SK-N-SH (cell line): Measurements from ENCODE around the gene PWWP2B. TPM values are rescaled to one million over a fixed set of nuclear protein-coding genes. Genes with fewer than 3 reads are reported as not detected.

Source experiments
- CTCF ChIA-PET: fragments of 300-600, 350-600 bp; formaldehyde crosslinking; extraction: SDS; loops from one replicate; lab custom pipeline; 2021; lab: Yijun Ruan, JAX
- POLR2A ChIA-PET: fragments of 350-600 bp; sonication (Branson Sonifier 250); formaldehyde crosslinking; extraction: SDS; loops from one replicate; lab custom pipeline; 2020; ENCODE audit warnings: antibody characterized with exemption, inconsistent platforms; lab: Yijun Ruan, JAX
- DNase-seq: peaks from one replicate; pipeline ENCODE4 v3.0.0; 2012
- H2AFZ ChIP-seq: fragments of 200-600 bp; sonication (generic); 2 replicates; pipeline ENCODE4 v1.8.1; 2016; ENCODE audit warnings: antibody characterized with exemption, mild to moderate bottlenecking, low read depth
- H3F3A ChIP-seq: fragments of 200-600 bp; sonication (generic); replicated peaks from 2 replicates; pipeline ENCODE3; 2016; ENCODE audit warnings: antibody characterized with exemption, mild to moderate bottlenecking; ENCODE audit not compliant: insufficient read depth
- H3K27ac ChIP-seq, 2 experiments: fragments of 200-500 bp in 1 of 2; fragments of 200-600 bp in 1 of 2; sonication (Bioruptor generic) in 1 of 2; sonication (generic), shearing (Covaris generic) in 1 of 2; 2 replicates each; pipeline versions ENCODE4 v1.5.1 to v1.6.1; 2014 to 2016; ENCODE audit warnings: low read depth in 2 of 2, inconsistent platforms in 1 of 2, low read length in 1 of 2, mild to moderate bottlenecking in 1 of 2, mixed read lengths in 1 of 2
- H3K27me3 ChIP-seq: fragments of 200-600 bp; sonication (generic), shearing (Covaris generic); 2 replicates; pipeline ENCODE4 v1.6.1; 2016; ENCODE audit warnings: mixed run types; ENCODE audit not compliant: insufficient read depth
- H3K36me3 ChIP-seq, 2 experiments: fragments of 200-500 bp in 1 of 2; fragments of 200-600 bp in 1 of 2; sonication (Bioruptor generic) in 1 of 2; sonication (generic) in 1 of 2; replicated peaks in 1 of 2; 2 replicates each; pipeline versions ENCODE3 to v1.5.1; 2014 to 2016; ENCODE audit warnings: low read length in 1 of 2, mild to moderate bottlenecking in 1 of 2; ENCODE audit not compliant: insufficient read depth in 2 of 2, control insufficient read depth in 1 of 2
- H3K4me1 ChIP-seq, 2 experiments: fragments of 200-500 bp in 1 of 2; fragments of 200-600 bp in 1 of 2; sonication (Bioruptor generic) in 1 of 2; sonication (generic), shearing (Covaris generic) in 1 of 2; 2 replicates each; pipeline versions ENCODE4 v1.5.1 to v1.6.1; 2014 to 2016; ENCODE audit warnings: low read depth in 1 of 2, low read length in 1 of 2, mixed run types in 1 of 2; ENCODE audit not compliant: insufficient read depth in 2 of 2, control insufficient read depth in 1 of 2
- H3K4me2 ChIP-seq: fragments of 200-600 bp; sonication (generic), shearing (Covaris generic); 2 replicates; pipeline ENCODE4 v1.6.1; 2017; ENCODE audit warnings: mixed run types
- H3K4me3 ChIP-seq, 2 experiments: fragments of 200-500 bp in 1 of 2; fragments of 200-600 bp in 1 of 2; sonication (Bioruptor generic) in 1 of 2; sonication (generic), shearing (Covaris generic) in 1 of 2; 2 replicates each; pipeline versions ENCODE4 v1.5.1 to v1.8.1; 2014 to 2016; ENCODE audit warnings: low read depth in 2 of 2, inconsistent platforms in 1 of 2, low read length in 1 of 2, mild to moderate bottlenecking in 1 of 2, mixed read lengths in 1 of 2, moderate library complexity in 1 of 2
- H3K79me2 ChIP-seq: fragments of 200-600 bp; sonication (generic); 2 replicates; pipeline ENCODE4 v1.8.1; 2017; ENCODE audit warnings: mild to moderate bottlenecking; ENCODE audit not compliant: insufficient read depth
- H3K9ac ChIP-seq: fragments of 200-600 bp; sonication (generic); 2 replicates; pipeline ENCODE4 v1.6.1; 2017; ENCODE audit warnings: mixed run types
- H3K9me2 ChIP-seq: fragments of 200-600 bp; sonication (generic); 2 replicates; pipeline ENCODE4 v1.6.1; 2017; ENCODE audit warnings: mixed run types
- H3K9me3 ChIP-seq: fragments of 200-600 bp; sonication (generic); 2 replicates; pipeline ENCODE4 v1.6.1; 2017; ENCODE audit warnings: mixed run types, mild to moderate bottlenecking, moderate library complexity
- H4K20me1 ChIP-seq: fragments of 200-600 bp; sonication (generic); 2 replicates; pipeline ENCODE4 v1.6.1; 2017; ENCODE audit warnings: mild to moderate bottlenecking, mixed run types; ENCODE audit not compliant: insufficient read depth
- CTCF ChIP-seq: fragments of 200-600 bp; sonication (generic); IDR thresholded peaks from 2 replicates; pipeline ENCODE4 v1.6.1; 2017; ENCODE audit warnings: antibody characterized with exemption, mild to moderate bottlenecking, moderate library complexity
- ELF1 ChIP-seq: IDR thresholded peaks from 2 replicates; pipeline ENCODE4 v1.4.0; 2012
- EZH2phosphoT487 ChIP-seq: fragments of 200-600 bp; sonication (generic); IDR thresholded peaks from 2 replicates; pipeline ENCODE4 v1.6.1; 2017; ENCODE audit warnings: low read depth, mixed run types, mild to moderate bottlenecking, antibody characterized with exemption, moderate library complexity, borderline replicate concordance
- FOXM1 ChIP-seq: IDR thresholded peaks from 2 replicates; pipeline ENCODE4 v1.4.0; 2012; ENCODE audit warnings: low read depth, mild to moderate bottlenecking
- GABPA ChIP-seq: IDR thresholded peaks from 2 replicates; pipeline ENCODE4 v1.4.0; 2012; ENCODE audit warnings: low read depth, mild to moderate bottlenecking
- JUND ChIP-seq: IDR thresholded peaks from 2 replicates; pipeline ENCODE4 v1.4.0; 2012
- REST ChIP-seq: IDR thresholded peaks from 2 replicates; pipeline ENCODE4 v1.6.1; 2012; ENCODE audit warnings: mild to moderate bottlenecking, low read depth, low read length, moderate library complexity
- SIN3A ChIP-seq: IDR thresholded peaks from 2 replicates; pipeline ENCODE4 v1.6.1; 2012; ENCODE audit warnings: low read depth, mild to moderate bottlenecking, low read length, moderate library complexity, borderline replicate concordance
- SMC3 ChIP-seq: IDR thresholded peaks from 2 replicates; pipeline ENCODE4 v1.6.1; 2012; ENCODE audit warnings: low read depth, low read length, improper control_type of control experiment
- TAF1 ChIP-seq: IDR thresholded peaks from 2 replicates; pipeline ENCODE4 v1.6.1; 2012; ENCODE audit warnings: low read depth, mild to moderate bottlenecking, low read length, moderate library complexity, borderline replicate concordance
- WGBS: methylation state at CpG from one replicate; pipeline ENCODE4 v1.1.6; 2017; ENCODE audit warnings: low lambda C conversion rate; 5-methylcytosine and 5-hydroxymethylcytosine counted together
- polyA plus RNA-seq, 3 experiments: library from polyadenylated mRNA; depleted of rRNA; stranded (reverse); fragments of >200 nt; gene quantifications; 2 replicates each; pipeline ENCODE4 v1.2.3, GENCODE V29; 2012

The PWWP2B gene
- polyA plus RNA-seq, 1 of the 3 experiments (the other 2 are of a cell fraction): 2.4 TPM

GRCh38 chr10:132404911-132405462 lies 8.0 kb downstream of the PWWP2B start:
- Histone ChIP-seq H3F3A (no peaks in the 10 kb centered on the region), H3K79me2 (peaks cover 1% of the 10 kb centered on the region; the same call in 1 of the 2 replicates), H3K9ac (no peak overlapping the region), H4K20me1 (no peaks in the 10 kb centered on the region), H3K9me2 (no peaks in the 10 kb centered on the region), H3K36me3 (peaks cover 0 to 13% of the 10 kb centered on the region in 2 experiments), H2AFZ (no peak overlapping the region), H3K4me2 (no peak overlapping the region), H3K4me3 (no peak overlapping the region), H3K4me1 (peaks cover 0 to 23% of the 10 kb centered on the region in 2 experiments; a peak in 1 of 4 replicates), H3K27ac (no peak overlapping the region), H3K27me3 (no peaks in the 10 kb centered on the region), H3K9me3 (no peaks in the 10 kb centered on the region)
- POLR2A ChIA-PET: no interaction called here
- TF ChIP-seq ELF1: no peak
- TF ChIP-seq EZH2phosphoT487: no peak
- DNase-seq: no peak
- CTCF ChIA-PET: interaction anchor here (1.1 kb wide), 1 partner anchor 159 kb away, joined by 3 read pairs; no protein-coding TSS in a partner anchor
- 98% methylated on average over 41 of the region's 54 CpGs for WGBS

DNA sequence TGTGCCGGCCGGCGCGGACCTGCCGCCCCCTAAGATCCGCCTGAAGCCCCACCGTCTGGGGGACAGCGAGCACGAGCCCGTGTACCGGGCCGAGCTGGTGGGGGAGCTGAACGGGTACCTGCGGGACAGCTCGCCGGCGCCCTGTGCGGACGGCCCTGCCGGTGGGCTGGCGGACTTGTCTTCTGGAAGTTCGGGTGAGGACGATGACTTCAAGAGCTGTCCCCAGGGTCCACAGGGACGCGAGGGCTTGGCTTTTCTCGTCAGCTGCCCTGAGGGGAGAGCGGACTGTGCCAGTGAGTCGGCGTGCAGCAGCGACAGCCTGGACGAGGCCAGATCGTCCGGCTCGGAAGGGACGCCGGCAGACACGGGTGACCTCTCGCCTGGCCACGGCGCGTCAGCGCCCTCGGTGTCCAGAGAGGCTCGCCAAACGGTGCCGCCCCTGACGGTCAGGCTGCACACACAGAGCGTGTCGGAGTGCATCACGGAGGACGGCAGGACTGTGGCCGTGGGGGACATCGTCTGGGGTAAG lies 8.5 kb downstream of the PWWP2B start:
- Histone ChIP-seq H3K36me3 (peaks cover 0 to 13% of the 10 kb centered on the region in 2 experiments), H3K27me3 (no peaks in the 10 kb centered on the region), H2AFZ (no peak overlapping the region), H3K9me2 (no peaks in the 10 kb centered on the region), H4K20me1 (no peaks in the 10 kb centered on the region), H3K9me3 (no peaks in the 10 kb centered on the region), H3K4me3 (no peak overlapping the region), H3K4me2 (no peak overlapping the region), H3K4me1 (peaks cover 0 to 19% of the 10 kb centered on the region in 2 experiments; a peak in 1 of 4 replicates)
- WGBS: 92% methylated on average over 37 of the region's 53 CpGs
- POLR2A ChIA-PET: no interaction called here
- TF ChIP-seq SIN3A: no peak
- TF ChIP-seq TAF1: no peak
- no peak for TF ChIP-seq SMC3
- no peak for TF ChIP-seq REST
- TF ChIP-seq CTCF: no peak
- TF ChIP-seq FOXM1: no peak
- no peak for TF ChIP-seq JUND
- no peak for TF ChIP-seq GABPA
- TF ChIP-seq EZH2phosphoT487: no peak
- TF ChIP-seq, all 33 proteins: peak for 0
- CTCF ChIA-PET: interaction anchor here (1.1 to 1.3 kb wide), 2 partner anchors 47 to 159 kb away, joined by 3 to 5 read pairs; no protein-coding TSS in a partner anchor
- no peak for DNase-seq
- Histone ChIP-seq H3K79me2 (no peaks in the 10 kb centered on the region), H3K9ac (no peak overlapping the region), H3K27ac (no peak overlapping the region), H3F3A (no peaks in the 10 kb centered on the region)
